ENCODE data around the gene TFAP2C.
"Not testable (repeated sequence)": the region's sequence is repeated elsewhere in the genome, so short reads cannot be mapped to it uniquely, and the experiment has no call there.

The TFAP2C gene

GRCh38 chr20:56610098-56610497 is 19.0 kb upstream of the TFAP2C start:
- DNase-seq (ENCODE audit: low read depth in 2 of 2) = no peak
- TF ChIP-seq, protein P1, sequence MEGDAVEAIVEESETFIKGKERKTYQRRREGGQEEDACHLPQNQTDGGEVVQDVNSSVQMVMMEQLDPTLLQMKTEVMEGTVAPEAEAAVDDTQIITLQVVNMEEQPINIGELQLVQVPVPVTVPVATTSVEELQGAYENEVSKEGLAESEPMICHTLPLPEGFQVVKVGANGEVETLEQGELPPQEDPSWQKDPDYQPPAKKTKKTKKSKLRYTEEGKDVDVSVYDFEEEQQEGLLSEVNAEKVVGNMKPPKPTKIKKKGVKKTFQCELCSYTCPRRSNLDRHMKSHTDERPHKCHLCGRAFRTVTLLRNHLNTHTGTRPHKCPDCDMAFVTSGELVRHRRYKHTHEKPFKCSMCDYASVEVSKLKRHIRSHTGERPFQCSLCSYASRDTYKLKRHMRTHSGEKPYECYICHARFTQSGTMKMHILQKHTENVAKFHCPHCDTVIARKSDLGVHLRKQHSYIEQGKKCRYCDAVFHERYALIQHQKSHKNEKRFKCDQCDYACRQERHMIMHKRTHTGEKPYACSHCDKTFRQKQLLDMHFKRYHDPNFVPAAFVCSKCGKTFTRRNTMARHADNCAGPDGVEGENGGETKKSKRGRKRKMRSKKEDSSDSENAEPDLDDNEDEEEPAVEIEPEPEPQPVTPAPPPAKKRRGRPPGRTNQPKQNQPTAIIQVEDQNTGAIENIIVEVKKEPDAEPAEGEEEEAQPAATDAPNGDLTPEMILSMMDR (IDR thresholded peaks at IDR 0.05; ENCODE audit: low read depth, low read length) = no peak
- H3K4me3 ChIP-seq (replicated peaks in 1 of 2; ENCODE audit: low read depth in 2 of 2, low read length in 2 of 2) = no peak overlapping the region

GRCh38 chr20:56614196-56614595 is 14.9 kb upstream of the TFAP2C start:
- H3K4me3 ChIP-seq (replicated peaks in 1 of 2; ENCODE audit: low read depth in 2 of 2, low read length in 2 of 2) = no peak overlapping the region
- no peak for DNase-seq (ENCODE audit: low read depth in 2 of 2)
- TF ChIP-seq, protein P1 (IDR thresholded peaks at IDR 0.05; ENCODE audit: low read depth, low read length) = no peak

- TF ChIP-seq, protein P1 (IDR thresholded peaks at IDR 0.05; ENCODE audit: low read depth, low read length) = no peak
Measured at GRCh38 chr20:56616716-56617115, 12.4 kb upstream of the TFAP2C start.

DNA sequence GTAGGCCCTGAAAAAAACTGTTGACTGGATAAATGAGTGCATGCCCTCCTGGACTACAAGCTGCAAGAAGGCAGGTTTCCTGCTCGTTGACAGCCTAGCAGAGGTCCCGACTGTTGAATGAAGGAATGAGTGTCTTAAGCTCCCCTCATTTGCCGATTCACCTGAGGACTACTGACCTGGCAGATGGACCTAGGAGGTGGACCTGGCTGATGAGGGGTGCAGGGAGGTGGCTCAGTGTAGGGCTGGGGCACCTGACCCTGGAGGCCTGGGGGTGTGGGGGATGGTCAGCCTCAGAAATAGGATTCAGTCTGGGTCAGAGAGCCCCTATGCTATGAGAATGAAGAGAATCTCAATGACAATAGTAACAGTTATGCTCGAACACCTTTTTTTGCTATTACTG is 11.6 kb upstream of the TFAP2C start:
- TF ChIP-seq, protein P1 (IDR thresholded peaks at IDR 0.05; ENCODE audit: low read depth, low read length) = no peak
- no peak for DNase-seq (ENCODE audit: low read depth in 2 of 2)

More at GRCh38 chr20:56616716-56617115, 12.4 kb upstream of the TFAP2C start:
- DNase-seq (ENCODE audit: low read depth in 2 of 2) = no peak
- no peak overlapping the region for H3K4me3 ChIP-seq (replicated peaks in 1 of 2; ENCODE audit: low read depth in 2 of 2, low read length in 2 of 2)

GRCh38 chr20:56621730-56622129 is 7.4 kb upstream of the TFAP2C start:
- TF ChIP-seq, protein P1 (IDR thresholded peaks at IDR 0.05; ENCODE audit: low read depth, low read length) = no peak
- no peak overlapping the region for H3K4me3 ChIP-seq (replicated peaks in 1 of 2; ENCODE audit: low read depth in 2 of 2, low read length in 2 of 2)
- DNase-seq (ENCODE audit: low read depth in 2 of 2) = no peak

More for the DNA sequence above, 11.6 kb upstream of the TFAP2C start:
- H3K4me3 ChIP-seq (replicated peaks in 1 of 2; ENCODE audit: low read depth in 2 of 2, low read length in 2 of 2) = no peak overlapping the region

DNA sequence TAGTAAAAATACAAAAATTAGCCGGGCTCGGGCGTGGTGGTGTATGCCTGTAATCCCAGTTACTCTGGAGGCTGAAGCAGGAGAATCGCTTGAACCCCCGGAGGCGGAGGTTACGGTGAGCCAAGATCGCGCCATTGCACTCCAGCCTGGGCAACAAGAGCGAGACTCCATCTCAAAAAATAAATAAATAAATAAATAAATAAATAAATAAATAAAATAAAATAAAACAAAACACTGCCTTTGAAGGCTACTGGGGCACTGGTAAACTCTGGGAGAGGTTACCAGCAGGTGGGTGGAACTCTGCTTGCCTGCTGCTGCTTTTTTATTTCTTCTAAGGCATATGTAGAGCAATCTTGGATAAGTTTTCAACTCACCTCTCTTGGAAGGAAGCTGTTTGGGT is 5.2 kb upstream of the TFAP2C start:
- not testable (repeated sequence) for DNase-seq (ENCODE audit: low read depth in 2 of 2); H3K4me3 ChIP-seq (replicated peaks in 1 of 2; ENCODE audit: low read depth in 2 of 2, low read length in 2 of 2)

DNA sequence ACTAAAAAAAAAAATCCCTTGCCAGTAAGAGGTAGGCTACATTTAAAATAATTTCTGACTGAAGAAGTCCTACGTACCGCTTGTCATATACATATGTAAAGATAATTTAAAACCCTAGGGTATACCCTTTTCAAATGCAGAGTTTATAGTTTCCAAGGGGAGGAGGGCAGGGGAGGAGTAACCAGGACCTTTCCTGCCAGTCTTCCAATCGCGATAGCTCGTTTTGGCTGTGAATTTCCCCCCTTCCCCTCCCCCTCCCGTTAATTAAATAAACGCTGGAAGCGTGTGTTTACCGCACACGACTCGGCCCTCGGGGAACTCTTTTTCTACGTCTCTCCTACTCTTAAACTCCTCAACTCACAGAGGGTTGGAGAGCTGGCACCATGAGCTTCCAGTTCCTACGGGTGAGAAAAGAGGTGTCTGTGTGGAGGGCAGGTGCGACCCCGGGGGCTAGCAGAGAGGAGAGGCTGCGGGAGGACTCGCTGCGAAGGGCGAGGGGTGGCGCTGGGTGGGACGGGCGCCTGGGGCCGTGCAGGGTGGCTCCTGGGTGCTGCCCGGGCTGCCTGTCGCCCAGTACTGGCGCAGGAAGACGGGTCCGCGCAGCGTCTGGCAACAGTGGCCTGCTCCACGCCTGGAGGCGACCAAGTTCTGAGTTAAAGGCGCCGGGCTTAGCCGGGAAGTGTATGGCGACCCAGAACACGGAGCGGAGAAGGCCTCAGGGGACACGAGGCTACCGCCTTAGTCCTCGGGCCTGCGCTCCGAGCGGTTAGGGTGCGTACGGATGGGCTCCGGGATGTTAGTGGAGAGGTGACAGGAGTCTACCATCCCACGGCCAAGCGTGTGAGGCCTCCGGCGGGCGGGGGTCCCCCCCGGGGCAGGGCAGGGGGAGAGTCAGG is 4.1 kb upstream of the TFAP2C start:
- H3K4me3 ChIP-seq (replicated peaks in 1 of 2; ENCODE audit: low read depth in 2 of 2, low read length in 2 of 2) = no peak overlapping the region
- no peak for DNase-seq (ENCODE audit: low read depth in 2 of 2)
- TF ChIP-seq, protein P1 (IDR thresholded peaks at IDR 0.05; ENCODE audit: low read depth, low read length) = no peak
